Measurements from ENCODE around the gene RNF150.
A peak's percentile ranks its signal among the peaks of the same experiment; 100 is the strongest.
"Not testable (repeated sequence)": the region's sequence is repeated elsewhere in the genome, so short reads cannot be mapped to it uniquely, and the experiment has no call there.

Gene RNF150

DNA sequence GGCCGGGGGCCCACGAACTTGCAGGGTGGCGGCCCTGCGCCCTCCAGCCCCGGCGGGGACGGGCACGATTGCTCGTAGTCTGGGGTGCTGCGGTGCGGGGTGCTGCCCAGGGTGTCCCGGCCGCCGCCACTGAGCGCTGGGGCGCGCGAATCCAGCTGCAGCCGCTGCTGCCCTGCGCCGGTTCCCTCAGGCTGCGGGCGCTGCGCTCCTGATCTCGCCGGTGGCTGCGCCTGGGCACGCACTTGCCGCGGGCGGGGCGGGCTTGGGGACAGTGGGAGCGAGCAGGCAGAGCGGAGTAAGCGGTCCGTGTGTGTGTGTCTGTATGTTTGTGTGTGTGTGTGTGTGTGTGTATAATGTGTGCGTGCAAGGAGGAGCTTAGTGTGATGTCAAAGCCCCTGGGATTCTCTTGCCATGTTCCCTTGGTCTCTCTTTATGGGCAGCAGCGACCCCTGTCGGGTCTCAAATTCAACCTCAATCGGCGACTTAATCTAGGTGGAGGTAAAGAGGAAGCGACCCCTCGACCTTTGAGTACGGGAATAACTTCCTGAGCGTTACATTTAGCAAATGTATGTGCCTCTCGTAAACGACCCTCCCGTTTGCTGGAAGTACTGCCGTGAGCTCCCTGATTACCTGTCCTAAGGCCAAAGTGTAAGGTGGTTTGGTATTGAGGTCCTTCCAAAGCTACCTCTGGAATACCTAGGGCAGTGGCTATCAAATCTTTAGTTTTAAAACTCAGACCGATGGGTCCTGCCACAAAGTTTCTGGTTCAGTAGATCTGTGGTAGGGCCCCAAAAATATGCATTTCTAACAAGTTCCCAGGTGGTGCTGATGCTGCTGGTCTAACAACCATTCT, at the start of gene RNF150:
Gene RNF150 (minus strand): TSS at position 324 of the 853 bp plus-strand sequence.
- no peak for DNase-seq (ENCODE audit: low spot score)

DNA sequence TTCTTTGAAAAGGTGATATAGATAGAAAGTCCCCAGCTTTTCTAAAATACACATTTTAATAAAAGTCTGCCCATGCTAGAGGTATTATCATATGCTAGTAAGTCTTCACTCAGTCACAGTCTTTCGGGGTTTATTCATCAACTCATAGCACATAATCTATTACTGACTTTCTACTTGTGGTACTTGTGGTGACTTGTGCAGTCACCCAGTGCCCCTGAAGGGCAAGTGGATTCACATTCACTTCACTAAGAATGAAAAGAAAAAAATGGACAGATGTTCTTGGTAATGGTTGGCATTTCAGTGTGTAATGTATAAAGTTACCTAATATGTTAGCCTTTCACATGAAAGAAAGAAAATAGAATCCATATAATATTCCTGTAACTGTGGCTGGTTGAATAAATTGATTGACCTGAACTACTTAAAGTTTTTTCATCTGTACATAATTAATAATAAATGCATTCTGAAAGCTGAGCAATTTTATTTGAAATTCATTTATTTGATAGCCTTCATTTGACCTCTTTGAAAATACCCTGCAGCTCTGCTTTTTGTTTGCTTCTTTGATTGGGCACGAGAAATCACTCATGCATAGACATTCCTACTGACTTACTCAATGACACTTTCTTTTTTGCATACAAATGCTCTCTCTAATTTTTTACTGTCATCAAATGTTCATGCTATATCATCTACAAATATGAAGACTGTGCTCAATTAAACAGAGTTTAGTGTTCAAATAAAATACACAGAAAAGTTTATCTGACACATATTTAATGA, 47.9 kb upstream of the RNF150 start:
- no peak for DNase-seq (ENCODE audit: low spot score)

DNA sequence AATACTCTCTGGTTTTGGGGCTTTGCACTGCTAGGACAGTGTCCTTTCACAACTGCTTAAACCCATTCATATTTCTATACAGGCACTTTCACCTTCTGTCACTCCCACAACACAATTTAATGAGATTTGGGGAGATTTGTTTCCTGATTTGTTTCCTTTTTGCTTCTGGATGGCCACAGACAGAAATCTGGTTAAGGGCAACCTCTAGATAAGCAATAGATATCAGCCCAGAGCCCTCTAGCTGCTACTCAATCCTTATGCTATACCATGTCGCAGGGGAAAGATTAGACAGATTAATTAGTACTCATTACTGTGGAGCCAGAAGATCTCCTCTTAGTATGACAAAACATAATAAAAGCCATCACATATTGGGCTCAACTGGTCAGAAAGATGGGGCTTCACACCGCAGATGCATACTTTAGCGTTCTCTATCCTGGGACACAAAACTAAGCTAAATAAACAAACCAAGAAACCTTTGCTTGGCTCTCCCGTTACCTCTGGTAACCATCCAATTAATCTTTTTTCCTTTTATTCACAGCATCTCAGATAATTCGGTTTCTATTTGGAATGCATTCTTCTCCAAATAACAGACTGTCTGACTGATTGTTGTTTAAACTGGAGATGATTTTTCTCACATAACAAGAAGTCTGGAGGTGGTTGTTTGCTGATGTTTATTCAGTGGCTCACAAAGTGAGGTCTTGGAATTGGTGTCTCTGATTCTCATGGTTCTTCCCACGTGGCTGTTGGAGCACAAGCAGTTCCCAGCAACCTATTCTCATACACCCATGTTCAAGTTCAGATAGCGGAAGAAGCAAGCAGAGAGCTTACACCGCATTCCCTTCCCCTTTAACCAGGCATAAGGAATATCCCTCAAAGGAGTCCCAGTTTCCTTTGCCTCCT, 46.5 kb upstream of the RNF150 start:
- no peak for DNase-seq (ENCODE audit: low spot score)

DNA sequence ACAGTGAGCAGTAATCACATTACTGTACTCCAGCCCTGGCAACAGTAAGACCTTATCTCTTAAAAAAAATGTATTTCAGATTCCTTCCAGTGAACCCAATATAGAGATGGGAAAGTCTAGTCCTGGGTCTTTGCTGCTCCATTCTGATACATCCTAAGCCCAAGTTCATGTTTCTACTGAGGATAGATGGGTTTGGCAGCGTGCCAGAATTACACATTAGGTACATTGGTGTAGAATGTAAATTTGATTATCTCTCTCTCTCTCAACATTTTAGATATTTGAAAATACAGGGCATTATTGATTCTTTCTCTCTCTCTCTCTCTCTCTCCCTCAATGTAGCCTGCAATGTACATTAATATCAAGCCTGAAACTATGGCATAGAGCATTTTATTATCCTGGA, 43.9 kb upstream of the RNF150 start:
- peak; percentile 3 for DNase-seq (ENCODE audit: low spot score)

DNA sequence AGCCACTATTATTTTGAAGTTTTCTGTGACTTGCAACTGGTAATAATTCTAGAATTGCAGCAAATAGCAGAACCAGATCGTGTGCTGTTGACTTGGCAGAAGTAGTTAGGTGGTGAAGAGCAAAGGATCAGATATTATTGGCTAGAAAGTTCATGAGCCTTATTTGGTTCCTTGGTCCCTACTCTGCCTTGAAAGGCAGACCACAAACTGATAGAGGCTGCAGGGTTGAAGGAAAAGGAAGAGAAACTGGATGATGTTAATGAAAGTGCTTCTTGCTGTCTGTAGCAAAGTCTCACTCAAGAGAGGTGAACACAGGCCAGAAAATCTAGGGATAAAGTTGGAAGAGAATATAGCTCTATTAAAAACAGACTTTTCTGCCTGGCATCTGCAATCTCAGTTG, 41.2 kb upstream of the RNF150 start:
- no peak for DNase-seq (ENCODE audit: low spot score)

DNA sequence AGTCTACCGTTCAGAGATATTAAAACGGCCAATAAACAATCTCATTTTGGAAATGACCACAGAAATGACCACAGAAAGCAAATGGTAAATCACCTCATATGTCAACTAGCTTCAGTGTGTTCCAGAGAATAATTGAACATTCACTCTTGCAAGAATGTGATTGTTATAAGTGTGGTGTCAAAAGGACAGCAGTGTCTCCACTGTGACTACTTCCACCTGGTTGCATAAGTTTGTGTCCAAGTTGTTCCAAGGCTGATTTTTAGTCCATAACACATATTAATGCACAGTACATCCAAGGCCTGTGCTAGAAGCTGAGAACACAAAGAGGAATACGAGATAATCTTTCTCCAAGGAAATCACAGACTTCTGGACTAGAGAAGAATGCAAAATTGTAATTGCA, 37.4 kb upstream of the RNF150 start:
- no peak for DNase-seq (ENCODE audit: low spot score)

DNA sequence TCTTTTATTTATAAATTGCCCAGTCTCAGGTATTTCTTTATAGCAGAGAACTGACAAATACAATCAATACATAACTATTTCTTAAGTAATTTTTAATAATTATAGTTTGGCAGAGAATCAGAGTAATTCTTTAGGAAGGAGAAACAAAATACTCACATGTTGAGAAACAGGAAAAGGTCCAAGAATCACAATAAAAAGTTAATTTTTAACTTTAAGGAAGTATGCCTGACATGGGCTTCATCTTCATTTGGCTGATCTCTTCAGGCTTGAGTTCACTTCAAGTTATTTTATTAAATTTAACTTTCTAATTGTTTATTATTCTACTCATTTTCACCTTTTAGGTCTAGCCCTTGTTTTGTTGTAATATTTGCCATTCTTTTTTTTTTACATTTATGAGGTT, 36.1 kb upstream of the RNF150 start:
- no peak for DNase-seq (ENCODE audit: low spot score)

DNA sequence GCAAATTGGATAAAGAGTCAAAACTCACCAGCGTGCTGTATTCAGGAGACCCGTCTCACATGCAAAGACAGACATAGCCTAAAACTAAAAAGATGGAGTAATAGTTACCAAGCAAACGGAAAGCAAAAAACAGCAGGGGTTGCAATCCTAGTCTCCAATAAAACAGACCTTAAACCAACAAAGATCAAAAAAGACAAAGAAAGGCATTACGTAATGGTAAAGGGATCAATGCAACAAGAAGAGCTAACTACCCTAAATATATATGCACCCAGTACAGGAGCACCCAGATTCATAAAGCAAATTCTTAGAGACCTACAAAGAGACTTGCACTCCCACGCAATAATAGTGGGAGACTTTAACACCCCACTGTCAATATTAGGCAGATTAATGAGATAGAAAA, 31.7 kb upstream of the RNF150 start:
- not testable (repeated sequence) for DNase-seq (ENCODE audit: low spot score)

DNA sequence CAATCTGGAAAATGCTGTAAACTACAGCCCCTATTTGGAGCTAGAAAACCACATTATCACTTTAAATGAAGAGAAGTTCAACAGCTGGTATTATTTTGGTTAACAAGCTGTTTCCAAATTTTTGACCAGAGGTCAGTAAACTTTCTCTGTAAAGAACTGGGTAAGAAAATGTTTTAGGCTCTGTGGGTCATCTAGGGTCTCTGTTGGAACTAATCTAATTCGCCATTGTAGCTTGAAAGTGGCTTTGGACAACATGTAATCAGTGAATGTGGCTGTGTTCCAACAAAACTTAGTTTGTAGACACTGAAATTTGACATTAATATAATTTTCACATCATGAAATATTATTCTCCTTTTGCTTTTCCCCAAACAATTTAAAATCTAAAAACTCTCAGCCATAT, 25.8 kb upstream of the RNF150 start:
- DNase-seq (ENCODE audit: low spot score), result no peak

DNA sequence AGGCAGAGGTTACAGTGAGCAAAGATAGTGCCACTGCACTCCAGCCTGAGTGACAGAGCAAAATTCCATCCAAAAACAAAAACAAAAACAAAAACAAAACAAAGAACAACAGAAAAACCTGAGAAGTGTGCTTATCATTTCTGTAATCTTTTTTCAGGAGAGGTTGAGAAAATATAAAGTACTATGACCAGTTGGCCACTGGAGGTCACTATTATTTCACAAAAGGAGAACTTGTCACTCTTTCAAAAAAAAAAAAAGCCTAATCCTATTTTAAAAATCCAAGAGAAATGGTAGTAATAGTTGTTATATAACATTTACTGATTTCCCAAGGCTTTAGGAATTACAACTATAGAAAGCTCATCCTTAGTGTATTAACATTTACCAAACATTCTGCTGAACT, 24.9 kb upstream of the RNF150 start:
- peak; percentile 9 for DNase-seq (ENCODE audit: low spot score)

DNA sequence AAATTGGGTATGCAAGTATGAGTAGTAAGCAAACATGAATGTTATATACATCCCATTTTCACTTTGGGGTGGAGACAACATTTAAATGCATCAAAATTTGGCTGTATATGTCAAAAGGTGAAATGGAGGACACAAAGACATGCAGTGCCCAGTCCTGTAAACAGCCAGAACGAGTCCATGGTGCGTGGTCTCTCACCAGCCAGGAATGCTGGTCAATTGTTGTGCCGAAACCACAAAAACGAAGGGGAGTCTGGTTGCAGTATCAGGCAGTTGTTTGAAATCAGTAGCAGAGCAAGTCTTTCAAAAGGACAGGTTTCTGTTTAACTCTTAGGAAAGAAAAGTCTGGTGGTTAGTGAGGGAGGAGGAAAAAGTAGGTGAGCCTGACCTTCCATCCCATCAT, 22.3 kb upstream of the RNF150 start:
- no peak for DNase-seq (ENCODE audit: low spot score)

DNA sequence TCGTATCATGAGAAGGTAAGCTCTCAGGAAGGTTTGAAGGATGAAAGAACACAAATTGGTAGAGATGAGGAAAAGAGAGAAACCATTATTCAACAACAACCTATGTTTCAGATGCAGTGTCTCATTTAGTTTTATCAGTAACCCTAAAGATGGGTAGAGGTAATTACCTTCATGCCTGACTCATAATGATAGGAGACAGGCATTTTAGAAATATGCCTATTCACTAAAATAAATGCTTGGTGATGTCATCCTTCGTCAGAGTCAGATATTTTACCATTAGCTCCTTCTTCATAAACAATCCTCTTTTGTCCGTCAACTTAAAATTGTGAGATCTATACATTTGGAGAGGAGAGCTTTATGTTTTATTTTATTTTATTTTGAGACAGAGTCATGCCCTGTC, 21.5 kb upstream of the RNF150 start:
- no peak for DNase-seq (ENCODE audit: low spot score)

DNA sequence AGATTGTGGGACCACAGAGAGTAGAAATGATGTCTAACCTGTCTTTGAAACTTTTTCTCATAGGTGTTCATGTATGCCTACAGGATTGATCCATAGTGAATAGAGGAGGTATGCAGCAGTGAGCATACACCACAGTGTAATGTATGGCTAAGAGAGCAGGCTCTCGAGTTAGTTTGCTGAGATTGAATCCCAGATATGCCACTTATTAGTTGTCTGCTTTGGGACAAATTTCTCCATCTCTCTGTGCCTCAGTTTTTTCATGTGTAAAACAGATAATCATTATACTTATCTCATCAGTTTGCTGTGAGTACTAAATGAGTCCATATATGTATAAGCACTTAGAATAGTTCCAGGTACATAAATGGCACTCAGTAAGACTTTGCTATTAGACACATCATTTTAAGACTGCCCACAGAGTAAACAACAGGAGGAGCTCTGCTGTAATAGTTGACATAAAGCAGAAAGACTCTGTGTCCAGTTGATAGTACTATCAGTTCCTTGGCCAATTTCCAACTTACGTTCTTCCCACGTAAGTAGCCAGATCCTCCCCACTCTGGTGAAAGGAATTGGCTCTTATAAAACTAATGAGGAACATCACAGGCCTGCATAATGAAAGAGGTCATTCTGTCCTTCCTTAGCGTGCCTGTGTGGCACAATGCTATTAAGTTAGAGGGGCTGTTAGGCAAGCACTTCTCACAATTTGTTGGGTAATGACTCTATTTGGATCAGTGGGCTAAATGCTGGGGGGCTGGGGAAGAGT, 20.7 kb upstream of the RNF150 start:
- no peak for DNase-seq (ENCODE audit: low spot score)

DNA sequence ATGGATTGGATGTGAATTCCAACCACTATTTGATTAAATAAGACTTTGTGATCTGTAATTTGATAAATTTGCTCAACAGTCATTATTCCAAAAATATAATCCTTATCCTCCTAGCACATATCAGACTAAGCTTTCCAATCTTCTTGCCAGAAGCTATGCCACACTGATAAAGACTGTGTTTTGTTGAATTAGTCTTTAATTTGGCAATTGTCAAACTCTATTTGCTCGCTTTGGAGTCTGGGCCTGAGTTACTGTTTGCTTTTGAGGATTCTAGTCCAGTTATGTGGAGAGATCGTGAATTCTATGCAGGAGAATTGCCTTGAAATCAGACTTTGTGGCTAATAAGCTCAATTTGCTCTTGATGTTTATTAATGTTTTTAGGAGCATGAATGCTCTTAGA, 10.9 kb upstream of the RNF150 start:
- no peak for DNase-seq (ENCODE audit: low spot score)

DNA sequence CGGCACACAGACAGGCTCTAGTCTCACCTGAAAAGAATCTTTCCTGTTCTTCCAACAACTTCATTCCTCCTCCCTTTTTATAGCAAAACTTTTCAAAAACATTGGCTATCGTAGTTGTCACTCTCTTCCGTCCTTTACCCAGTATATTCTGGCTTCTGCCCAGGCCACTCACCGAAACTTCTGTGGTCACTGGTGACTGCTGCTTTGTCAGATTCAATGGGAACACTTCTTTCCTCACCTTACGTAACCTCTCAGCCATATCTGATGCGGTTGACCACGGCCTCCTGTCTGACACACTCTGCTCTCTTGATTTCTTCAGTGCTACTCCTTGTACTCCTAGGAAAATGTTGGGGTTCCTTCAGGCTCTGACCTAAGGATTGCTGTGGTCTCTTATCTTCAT, 9.2 kb upstream of the RNF150 start:
- no peak for DNase-seq (ENCODE audit: low spot score)

DNA sequence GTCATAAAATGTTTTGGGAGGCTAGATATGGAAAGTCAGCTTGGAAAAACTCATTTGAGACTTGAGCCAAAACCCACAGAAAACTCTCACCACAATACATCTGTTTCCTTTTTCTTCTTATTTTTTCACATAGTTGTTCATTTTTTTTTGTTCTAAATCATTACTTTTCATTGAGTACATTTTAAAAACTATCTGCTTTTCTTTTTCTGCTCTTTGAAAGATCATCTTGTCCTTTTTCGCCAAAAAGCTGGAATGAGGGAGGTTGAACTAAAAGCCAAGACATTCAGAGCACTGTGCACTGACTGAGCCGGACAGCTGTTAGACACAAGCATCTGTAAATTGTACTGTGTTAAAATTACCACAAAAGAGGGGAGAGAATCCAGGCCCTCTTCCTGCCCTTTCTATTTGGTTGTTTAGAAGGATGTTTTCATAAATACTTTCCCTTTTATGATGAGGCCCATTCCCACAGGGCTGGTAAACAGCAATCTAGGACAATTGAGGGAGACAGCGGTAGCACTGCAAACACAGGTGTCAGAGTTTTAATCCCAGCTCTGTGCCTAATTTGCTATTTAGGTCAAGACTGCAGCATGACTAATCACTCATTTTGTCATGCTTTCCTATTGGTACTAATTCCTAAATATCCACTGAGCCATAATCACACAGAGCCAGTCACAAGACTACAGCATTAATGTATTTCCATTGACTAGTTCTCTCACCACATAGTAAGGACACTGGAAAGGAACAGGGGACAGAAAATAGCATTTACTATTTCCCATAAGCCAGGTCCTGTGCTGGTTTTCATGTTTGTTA, 7.3 kb upstream of the RNF150 start:
- no peak for DNase-seq (ENCODE audit: low spot score)

DNA sequence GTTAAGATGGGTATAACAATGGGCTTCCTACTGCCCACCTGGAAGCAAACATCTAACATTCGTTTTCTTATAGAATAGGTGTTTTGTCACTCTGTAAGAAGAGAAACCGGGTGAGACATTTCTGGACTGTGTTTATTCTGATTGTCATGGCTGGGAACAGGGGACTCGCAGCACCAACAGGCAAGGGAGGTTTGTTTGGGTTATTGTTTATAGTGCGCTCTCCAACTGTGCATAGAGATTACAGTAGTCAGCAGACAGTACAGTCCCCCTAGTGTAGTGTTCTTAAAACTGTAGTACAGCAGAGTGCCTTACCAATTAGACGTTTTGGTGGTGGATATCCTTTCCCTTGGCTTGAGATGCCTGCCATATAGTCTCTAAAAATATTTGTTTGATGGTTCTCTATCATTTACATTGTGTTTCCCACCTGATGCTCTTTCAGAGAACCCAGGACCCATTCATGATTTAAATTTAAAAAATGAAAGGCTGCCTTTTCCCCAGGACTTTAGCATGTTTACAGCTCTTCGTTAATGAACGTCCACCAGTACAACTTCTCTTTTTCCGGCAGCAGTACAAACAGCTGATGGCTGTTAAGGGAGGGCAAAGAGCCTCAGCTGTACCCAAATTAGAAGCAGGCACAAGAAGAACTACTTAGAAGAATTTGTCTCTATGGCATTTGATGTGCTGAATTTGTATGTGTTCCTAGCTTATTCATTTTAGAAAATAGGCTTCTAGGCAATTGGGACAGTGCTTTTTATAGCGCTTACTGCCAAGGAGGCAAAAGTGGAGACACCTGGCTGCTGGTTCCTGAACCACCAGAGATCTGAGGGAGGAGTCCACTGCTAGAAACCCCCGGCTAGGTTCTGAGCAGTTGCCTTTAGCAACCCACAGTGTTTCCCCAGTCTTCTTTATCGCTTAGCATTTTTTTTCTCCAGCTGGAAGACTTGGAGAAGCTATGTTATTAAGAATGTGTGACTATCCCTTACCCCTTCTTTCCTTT, 1.0 kb upstream of the RNF150 start:
- DNase-seq (ENCODE audit: low spot score), result no peak

DNA sequence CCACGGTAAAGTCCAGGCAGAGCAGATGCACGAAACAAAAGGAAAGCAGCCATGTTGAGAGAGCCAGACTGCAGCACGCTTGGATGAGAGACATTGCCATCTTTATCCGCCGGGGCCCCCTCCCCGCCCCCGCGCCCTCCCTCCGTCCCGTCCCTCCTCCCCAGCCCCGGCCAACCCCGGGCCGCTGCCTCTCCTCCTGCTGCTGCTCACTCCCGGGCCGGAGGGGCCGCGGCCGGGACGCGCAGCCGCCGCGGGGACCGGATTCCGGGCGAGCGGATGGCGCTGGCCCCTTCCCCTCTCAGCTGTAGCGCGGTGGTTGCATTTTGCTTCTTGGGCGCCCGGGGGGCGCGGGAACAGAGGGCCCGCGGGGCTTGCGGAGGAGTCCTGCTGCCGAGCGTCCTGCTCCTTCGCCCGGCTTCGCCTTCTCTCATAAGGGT, 542 bp downstream of the RNF150 start:
- DNase-seq (ENCODE audit: low spot score), result no peak

DNA sequence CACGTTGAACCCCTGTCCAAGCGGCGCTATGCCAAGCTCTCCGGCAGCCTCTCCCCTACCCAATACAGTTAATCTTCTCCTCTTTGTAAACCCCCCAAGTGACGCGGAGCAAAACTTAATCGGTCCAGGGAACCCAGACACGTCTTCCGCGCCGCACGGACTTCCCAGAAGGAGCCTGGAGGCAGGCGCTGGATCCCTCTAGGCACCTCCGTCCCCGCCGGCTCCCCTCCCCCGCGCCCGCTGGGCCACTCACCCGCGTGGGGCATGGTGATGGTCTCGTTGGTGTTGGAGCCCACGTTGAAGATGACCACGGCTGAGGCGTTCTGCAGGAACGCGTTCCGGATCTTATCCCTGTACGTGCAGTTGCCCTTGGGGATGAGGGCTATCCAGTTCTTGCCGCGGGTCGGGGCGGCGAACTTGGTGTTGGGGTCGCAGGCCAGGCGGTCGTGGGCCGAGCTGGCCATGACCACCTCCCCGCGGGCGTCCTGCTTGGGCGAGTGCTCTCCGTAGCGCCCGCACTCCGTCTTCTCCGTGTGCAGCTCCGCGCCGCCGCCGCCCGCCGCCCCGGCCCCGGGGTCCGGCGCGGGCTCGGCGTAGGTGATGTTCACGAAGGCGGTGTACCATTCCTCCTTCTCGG, 1.1 kb downstream of the RNF150 start:
- DNase-seq (ENCODE audit: low spot score), result no peak
